NB4 (cell line): ENCODE data around the gene RABGAP1.

Experiments used
- DNase-seq: peaks from one replicate; pipeline ENCODE4 v3.0.0; 2010; ENCODE audit warnings: low read depth
- H3K4me3 ChIP-seq: one replicate; pipeline ENCODE4 v1.5.1; 2011; ENCODE audit warnings: mild to moderate bottlenecking, low read depth, low read length, moderate library complexity
- CTCF ChIP-seq: IDR thresholded peaks from one replicate; pipeline ENCODE4 v1.5.1; 2012; ENCODE audit warnings: low read depth, low read length
- MAX ChIP-seq: IDR thresholded peaks from 2 replicates; pipeline ENCODE4 v1.6.1; 2011; ENCODE audit warnings: low read depth, low read length
- MYC ChIP-seq: IDR thresholded peaks from 2 replicates; pipeline ENCODE4 v1.6.1; 2011; ENCODE audit warnings: low read depth, low read length
- POLR2A ChIP-seq: IDR thresholded peaks from 2 replicates; pipeline ENCODE4 v1.6.1; 2011; ENCODE audit warnings: mild to moderate bottlenecking; ENCODE audit not compliant: insufficient read length; ENCODE audit errors: extremely low read depth

RABGAP1 gene

DNA sequence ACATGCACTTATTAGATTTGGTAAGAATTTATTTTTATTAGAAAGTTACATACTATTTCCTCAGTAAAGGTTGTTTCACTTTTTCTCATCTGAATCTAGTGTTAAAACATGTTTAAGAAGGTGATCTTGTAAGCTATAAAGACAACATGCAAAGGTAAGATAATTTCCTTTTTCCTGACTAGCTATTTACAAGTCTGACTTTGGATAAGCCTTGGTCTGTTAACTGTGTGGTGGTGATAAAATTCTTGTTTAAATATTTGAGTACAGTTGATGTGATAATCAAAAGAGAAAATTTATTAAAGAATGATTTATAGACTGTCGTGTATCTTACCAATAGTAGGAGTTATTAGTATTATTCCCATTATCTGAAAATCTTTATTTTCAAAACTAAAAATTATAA is 55.8 kb downstream of the RABGAP1 start:
- DNase-seq: no peak
- TF ChIP-seq POLR2A (no peak), MYC (no peak), CTCF (no peak), MAX (no peak)
- no peak overlapping the region for H3K4me3 ChIP-seq

DNA sequence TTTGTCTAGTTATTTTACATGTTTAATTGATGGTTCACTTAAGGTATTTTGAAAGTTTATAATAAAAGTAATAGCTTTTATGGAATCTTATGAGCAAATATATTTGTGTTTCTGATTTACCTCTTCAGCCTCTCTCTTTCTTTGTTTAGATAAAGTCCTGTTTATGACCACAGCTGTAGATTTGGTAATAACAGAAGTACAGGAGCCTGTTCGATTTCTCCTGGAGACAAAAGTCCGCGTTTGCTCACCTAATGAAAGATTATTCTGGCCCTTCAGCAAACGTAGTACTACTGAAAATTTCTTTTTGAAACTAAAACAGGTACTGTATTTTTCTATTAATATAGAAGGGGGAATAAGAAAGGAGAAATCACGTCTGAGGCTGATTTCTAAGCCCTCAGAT is 57.6 kb downstream of the RABGAP1 start:
- H3K4me3 ChIP-seq: no peak overlapping the region
- TF ChIP-seq POLR2A (no peak), MAX (no peak), CTCF (no peak), MYC (no peak)
- no peak for DNase-seq

- TF ChIP-seq MAX (no peak), POLR2A (no peak), MYC (no peak), CTCF (no peak)
- no peak for DNase-seq
- H3K4me3 ChIP-seq: no peak overlapping the region
Measured at GRCh38 chr9:123000371-123001068, 59.7 kb downstream of the RABGAP1 start.

- TF ChIP-seq MAX: no peak
- TF ChIP-seq POLR2A: no peak
- no peak for TF ChIP-seq MYC
- no peak for TF ChIP-seq CTCF
- no peak for DNase-seq
- no peak overlapping the region for H3K4me3 ChIP-seq
Measured at GRCh38 chr9:123002754-123003153, 61.9 kb downstream of the RABGAP1 start.

DNA sequence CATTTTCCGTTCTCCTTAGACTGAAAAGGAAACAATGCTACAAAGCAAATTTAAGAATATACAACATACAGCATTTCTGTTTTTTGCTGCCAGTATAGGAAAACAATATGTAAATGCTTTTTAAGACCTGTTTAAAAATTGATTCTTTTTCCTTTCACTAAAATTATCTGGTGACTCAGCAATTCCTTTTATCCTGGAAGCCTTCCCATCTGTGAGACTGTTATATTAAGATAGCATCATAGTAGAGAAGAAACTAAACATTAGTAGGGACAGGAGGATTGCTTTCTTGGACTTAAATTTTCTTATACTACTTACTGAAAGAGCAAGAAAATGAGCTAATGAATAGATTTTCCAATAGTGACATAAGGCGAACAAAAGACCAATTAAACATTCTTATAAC is 62.6 kb downstream of the RABGAP1 start:
- no peak for TF ChIP-seq CTCF
- no peak for DNase-seq

GRCh38 chr9:123005964-123006363 is 65.1 kb downstream of the RABGAP1 start:
- H3K4me3 ChIP-seq: no peak overlapping the region
- no peak for TF ChIP-seq MYC
- DNase-seq: no peak

More for the DNA sequence above, 62.6 kb downstream of the RABGAP1 start:
- no peak overlapping the region for H3K4me3 ChIP-seq
